HepG2 (cell line): ENCODE measurements around the gene RBM46. TPM values are rescaled to one million over a fixed set of nuclear protein-coding genes. Genes with fewer than 3 reads are reported as not detected.

Experiments used
- ATAC-seq: fragments of 200-7000 bp; cut with Tn5 transposase; 3 replicates; pipeline ENCODE4 v1.9.1; 2020; ENCODE audit warnings: mild to moderate bottlenecking, moderate library complexity
- BruUV-seq: library from RNA; stranded (reverse); fragments of 400-500 nt; replicated peaks from 2 replicates; lab custom pipeline; 2021; lab: Mats Ljungman, UMichigan
- CTCF ChIA-PET: fragments of 300-600 bp; formaldehyde crosslinking; extraction: SDS; loops from one replicate; lab custom pipeline; 2021; ENCODE audit warnings: low total read pairs, inconsistent platforms, low intra/inter-chr PET ratio; lab: Yijun Ruan, JAX
- POLR2A ChIA-PET: fragments of 350-600 bp; sonication (Branson Sonifier 250); formaldehyde crosslinking; loops from one replicate; lab custom pipeline; 2020; ENCODE audit warnings: antibody characterized with exemption, inconsistent platforms; lab: Yijun Ruan, JAX
- DNase-seq: peaks from one replicate; pipeline ENCODE4 v3.0.0-alpha.2; 2015; ENCODE audit warnings: low spot score
- FAIRE-seq: peaks from 3 replicates; lab custom pipeline; 2011; peaks lifted over from hg19 to GRCh38; lab: Jason Lieb, UNC
- H2AFZ ChIP-seq: one replicate; pipeline ENCODE4 v1.6.1; 2011; ENCODE audit warnings: low read length, inconsistent platforms
- H3K27ac ChIP-seq: fragments of 300-600 bp; 3 replicates; pipeline ENCODE4 v1.8.0; 2011; ENCODE audit warnings: mixed run types, mild to moderate bottlenecking, mixed read lengths, low read length, inconsistent platforms; ENCODE audit not compliant: insufficient read depth; ENCODE audit errors: extremely low read length
- H3K27me3 ChIP-seq, 2 experiments: fragments of 200-600 bp in 1 of 2; 2 replicates in 1 of 2; 3 replicates in 1 of 2; pipeline versions ENCODE4 v1.6.0 to v1.8.0; 2011; ENCODE audit warnings: low read length in 2 of 2, mild to moderate bottlenecking in 2 of 2, moderate library complexity in 2 of 2, inconsistent platforms in 1 of 2; ENCODE audit not compliant: insufficient read depth in 2 of 2, control insufficient read depth in 1 of 2
- H3K36me3 ChIP-seq, 2 experiments: fragments of 200-600 bp in 1 of 2; replicated peaks in 1 of 2; 2 replicates in 1 of 2; 3 replicates in 1 of 2; pipeline versions ENCODE4 v1.5.1 to v1.8.0; 2011; ENCODE audit warnings: low read length in 2 of 2, inconsistent platforms in 1 of 2; ENCODE audit not compliant: insufficient read depth in 2 of 2, control insufficient read depth in 1 of 2
- H3K4me1 ChIP-seq: 2 replicates; pipeline ENCODE4 v1.5.1; 2012; ENCODE audit warnings: low read length, inconsistent platforms; ENCODE audit not compliant: insufficient read depth
- H3K4me2 ChIP-seq: 2 replicates; pipeline ENCODE4 v1.6.0; 2011; ENCODE audit warnings: low read depth, low read length, inconsistent platforms
- H3K4me3 ChIP-seq, 3 experiments: fragments of 200-600 bp in 1 of 3; sonication (generic), shearing (Covaris generic) in 1 of 3; replicated peaks in 1 of 3; 2 replicates each; pipeline ENCODE4 v1.5.1; 2011 to 2016; ENCODE audit warnings: low read length in 3 of 3, inconsistent platforms in 2 of 3, low read depth in 2 of 3, mild to moderate bottlenecking in 2 of 3, control low read depth in 1 of 3, mixed read lengths in 1 of 3; ENCODE audit not compliant: insufficient read depth in 1 of 3
- H3K79me2 ChIP-seq: one replicate; pipeline ENCODE4 v1.6.1; 2011; ENCODE audit warnings: low read length, inconsistent platforms; ENCODE audit not compliant: insufficient read depth
- H3K9ac ChIP-seq: 2 replicates; pipeline ENCODE4 v1.6.0; 2011; ENCODE audit warnings: mild to moderate bottlenecking, low read depth, low read length, inconsistent platforms; ENCODE audit not compliant: insufficient read depth
- H3K9me3 ChIP-seq: 2 replicates; pipeline ENCODE4 v1.5.1; 2012; ENCODE audit warnings: mild to moderate bottlenecking, low read length
- H4K20me1 ChIP-seq: 2 replicates; pipeline ENCODE4 v1.6.0; 2011; ENCODE audit warnings: inconsistent platforms, mild to moderate bottlenecking, low read length, moderate library complexity; ENCODE audit not compliant: insufficient read depth
- HIVEP1 ChIP-seq: sonication (generic); formaldehyde crosslinking; IDR thresholded peaks from 2 replicates; pipeline ENCODE4 v1.4.0; 2020; ENCODE audit warnings: mild to moderate bottlenecking, missing genetic modification reagents
- MAFF ChIP-seq: IDR thresholded peaks from 2 replicates; pipeline ENCODE4 v1.6.1; 2011; ENCODE audit warnings: low read depth, low read length, improper control_type of control experiment
- MYC ChIP-seq: sonication (generic); formaldehyde crosslinking; IDR thresholded peaks from 2 replicates; pipeline ENCODE4 v1.9.0; 2021; ENCODE audit warnings: missing genetic modification reagents, borderline replicate concordance
- NFKBIZ ChIP-seq: IDR thresholded peaks from 2 replicates; pipeline ENCODE4 v1.6.1; 2018; ENCODE audit warnings: missing genetic modification reagents, missing compliant biosample characterization
- SP2 ChIP-seq: sonication (generic); formaldehyde crosslinking; IDR thresholded peaks from 2 replicates; pipeline ENCODE4 v1.5.1; 2020; ENCODE audit warnings: mild to moderate bottlenecking, missing genetic modification reagents
- ZFP37 ChIP-seq: sonication (generic); formaldehyde crosslinking; IDR thresholded peaks from 2 replicates; pipeline ENCODE4 v1.4.0; 2020; ENCODE audit warnings: missing genetic modification reagents, borderline replicate concordance
- ZNF496 ChIP-seq: sonication (generic); formaldehyde crosslinking; IDR thresholded peaks from 2 replicates; pipeline ENCODE4 v1.8.1; 2023; ENCODE audit warnings: mild to moderate bottlenecking, moderate library complexity, missing genetic modification reagents; ENCODE audit not compliant: insufficient replicate concordance
- ZNF562 ChIP-seq: sonication (generic); formaldehyde crosslinking; IDR thresholded peaks from 2 replicates; pipeline ENCODE4 v1.8.0; 2022; ENCODE audit warnings: missing genetic modification reagents, borderline replicate concordance
- ZSCAN30 ChIP-seq: sonication (generic); formaldehyde crosslinking; IDR thresholded peaks from 2 replicates; pipeline ENCODE4 v1.5.0; 2020; ENCODE audit warnings: mild to moderate bottlenecking, missing genetic modification reagents
- WGBS: methylation state at CpG from one replicate; pipeline ENCODE4 v1.1.6; 2017; ENCODE audit warnings: low lambda C conversion rate; 5-methylcytosine and 5-hydroxymethylcytosine counted together
- in situ Hi-C: cut with HindIII; loops from 2 replicates; pipeline ENCODE4 v1.10.0; 2017; ENCODE audit warnings: low pct_unique_long_range_greater_than_20kb; ENCODE audit not compliant: extremely low pct_ligation_motif_present
- intact Hi-C: fragments of 100-400 bp; cut with micrococcal nuclease; formaldehyde crosslinking; loops from one replicate; pipeline ENCODE4 v1.10.0; 2022; ENCODE audit not compliant: unreplicated experiment
- polyA plus RNA-seq, 8 experiments: library from polyadenylated mRNA; depleted of rRNA in 3 of 8; stranded (reverse) in 7 of 8; unstranded in 1 of 8; fragments of >200 nt; fragmentation: Illumina TruSeq in 4 of 8; extraction: Trizol in 4 of 8; gene quantifications; 2 replicates each; pipeline versions ENCODE4 v1.2.1 to v1.2.3, GENCODE V29; 2011 to 2016; ENCODE audit warnings: low read depth in 4 of 8, missing spikeins in 1 of 8, mixed read lengths in 1 of 8; ENCODE audit not compliant: insufficient read depth in 1 of 8
- total RNA-seq, 5 experiments: library from RNA; depleted of rRNA; stranded (reverse); fragments of >200 nt; fragmentation: Illumina TruSeq; extraction: Trizol; gene quantifications; 2 replicates each; pipeline ENCODE4 v1.2.3, GENCODE V29; 2016; ENCODE audit warnings: low read depth in 1 of 5
- TF ChIP-seq, protein P1 (sequence below): fragments of 450-650 bp; IDR thresholded peaks from 2 replicates; pipeline ENCODE4 v1.6.1; 2017; ENCODE audit warnings: mild to moderate bottlenecking

RBM46 gene
- total and polyA plus RNA-seq, 2 of the 13 experiments (the other 11 are each of a cell fraction or from before 2014, with no cell fraction given) = not detected

- TF ChIP-seq HIVEP1 (CRISPR knock-in tag) = no peak
- TF ChIP-seq ZFP37 (CRISPR knock-in tag) = no peak
- no peak for TF ChIP-seq MYC
- no peak for TF ChIP-seq ZSCAN30 (CRISPR knock-in tag)
- no peak for TF ChIP-seq ZNF562 (CRISPR knock-in tag)
- no peak for TF ChIP-seq MAFF
- TF ChIP-seq SP2 (CRISPR knock-in tag) = no peak
- no peak for TF ChIP-seq NFKBIZ
- no peak for TF ChIP-seq ZNF496
- TF ChIP-seq, protein P1, sequence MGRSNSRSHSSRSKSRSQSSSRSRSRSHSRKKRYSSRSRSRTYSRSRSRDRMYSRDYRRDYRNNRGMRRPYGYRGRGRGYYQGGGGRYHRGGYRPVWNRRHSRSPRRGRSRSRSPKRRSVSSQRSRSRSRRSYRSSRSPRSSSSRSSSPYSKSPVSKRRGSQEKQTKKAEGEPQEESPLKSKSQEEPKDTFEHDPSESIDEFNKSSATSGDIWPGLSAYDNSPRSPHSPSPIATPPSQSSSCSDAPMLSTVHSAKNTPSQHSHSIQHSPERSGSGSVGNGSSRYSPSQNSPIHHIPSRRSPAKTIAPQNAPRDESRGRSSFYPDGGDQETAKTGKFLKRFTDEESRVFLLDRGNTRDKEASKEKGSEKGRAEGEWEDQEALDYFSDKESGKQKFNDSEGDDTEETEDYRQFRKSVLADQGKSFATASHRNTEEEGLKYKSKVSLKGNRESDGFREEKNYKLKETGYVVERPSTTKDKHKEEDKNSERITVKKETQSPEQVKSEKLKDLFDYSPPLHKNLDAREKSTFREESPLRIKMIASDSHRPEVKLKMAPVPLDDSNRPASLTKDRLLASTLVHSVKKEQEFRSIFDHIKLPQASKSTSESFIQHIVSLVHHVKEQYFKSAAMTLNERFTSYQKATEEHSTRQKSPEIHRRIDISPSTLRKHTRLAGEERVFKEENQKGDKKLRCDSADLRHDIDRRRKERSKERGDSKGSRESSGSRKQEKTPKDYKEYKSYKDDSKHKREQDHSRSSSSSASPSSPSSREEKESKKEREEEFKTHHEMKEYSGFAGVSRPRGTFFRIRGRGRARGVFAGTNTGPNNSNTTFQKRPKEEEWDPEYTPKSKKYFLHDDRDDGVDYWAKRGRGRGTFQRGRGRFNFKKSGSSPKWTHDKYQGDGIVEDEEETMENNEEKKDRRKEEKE = no peak
- in situ Hi-C loops = no loop called here
These were observed 23.4 kb upstream of the RBM46 start for GRCh38 chr4:154757713-154758112.

More at GRCh38 chr4:154757713-154758112, 23.4 kb upstream of the RBM46 start:
- H3K4me3 ChIP-seq = no peak overlapping the region
- no peaks in the 10 kb centered on the region for H3K9me3 ChIP-seq
- ChIA-PET POLR2A (no interaction called here), CTCF (no interaction called here)
- H3K36me3 ChIP-seq = no peaks in the 10 kb centered on the region
- no peaks in the 10 kb centered on the region for H3K79me2 ChIP-seq
- DNase-seq = no peak
- no peak for ATAC-seq
- WGBS = 23% methylated on average over 6 of the region's 6 CpGs
- H3K27ac ChIP-seq = no peak overlapping the region
- no peaks in the 10 kb centered on the region for H3K4me1 ChIP-seq
- intact Hi-C loops = no loop called here
- BruUV-seq = no TSS peak
- no peaks in the 10 kb centered on the region for H3K27me3 ChIP-seq
- FAIRE-seq = no peak
- no peak overlapping the region for H3K4me2 ChIP-seq
- H2AFZ ChIP-seq = no peak overlapping the region
- H4K20me1 ChIP-seq = no peaks in the 10 kb centered on the region
- H3K9ac ChIP-seq = no peak overlapping the region
